GM19467 (cell line): Measurements from ENCODE around the gene RELB.
A peak's percentile ranks its signal among the peaks of the same experiment; 100 is the strongest.
"Not testable (repeated sequence)": the region's sequence is repeated elsewhere in the genome, so short reads cannot be mapped to it uniquely, and the experiment has no call there.

ENCODE experiments used
- ATAC-seq: cut with Tn5 transposase; IDR thresholded peaks from one replicate; pipeline ENCODE4 v1.9.1; 2021; ENCODE audit warnings: mild to moderate bottlenecking, moderate library complexity; ENCODE audit not compliant: unreplicated experiment

Gene RELB

GRCh38 chr19:45001087-45001739 lies at the start of gene RELB:
TSS of gene RELB (plus strand) at chr19:45001464. CDS start at chr19:45001580, 116 bp downstream.
- ATAC-seq: peak; percentile 35

- ATAC-seq: no peak
Observed at GRCh38 chr19:44954278-44954648, 47.0 kb upstream of the RELB start.

- peak; percentile 76 for ATAC-seq
Observed at GRCh38 chr19:44954649-44955504, 46.4 kb upstream of the RELB start, which contains the start of gene CLPTM1. TSS of gene CLPTM1 (plus strand) at chr19:44955380. CDS start at chr19:44955396, 16 bp downstream.

GRCh38 chr19:44955505-44956439 lies 45.5 kb upstream of the RELB start:
- ATAC-seq: peak; percentile 27

- ATAC-seq: no peak
Observed at GRCh38 chr19:44957526-44957925, 43.7 kb upstream of the RELB start.

- ATAC-seq: no peak
Observed at GRCh38 chr19:44958090-44958489, 43.2 kb upstream of the RELB start.

GRCh38 chr19:44959691-44960090 lies 41.6 kb upstream of the RELB start:
- no peak for ATAC-seq

GRCh38 chr19:44960906-44961728 lies 40.1 kb upstream of the RELB start:
- ATAC-seq: no peak

- ATAC-seq: no peak
Observed at GRCh38 chr19:44961821-44962220, 39.4 kb upstream of the RELB start.

GRCh38 chr19:44968118-44968517 lies 33.1 kb upstream of the RELB start:
- ATAC-seq: no peak

- ATAC-seq: no peak
Observed at GRCh38 chr19:44968670-44969069, 32.6 kb upstream of the RELB start.

- ATAC-seq: no peak
Observed at GRCh38 chr19:44969437-44969836, 31.8 kb upstream of the RELB start.

- ATAC-seq: not testable (repeated sequence)
Observed at GRCh38 chr19:44971451-44971850, 29.8 kb upstream of the RELB start.

- no peak for ATAC-seq
Observed at GRCh38 chr19:44972802-44973201, 28.5 kb upstream of the RELB start.

GRCh38 chr19:44973982-44974735 lies 27.1 kb upstream of the RELB start:
- ATAC-seq: no peak

GRCh38 chr19:44974857-44975256 lies 26.4 kb upstream of the RELB start:
- ATAC-seq: no peak

- no peak for ATAC-seq
Observed at GRCh38 chr19:44975444-44975843, 25.8 kb upstream of the RELB start.

GRCh38 chr19:44984005-44984404 lies 17.3 kb upstream of the RELB start:
- ATAC-seq: no peak

GRCh38 chr19:44985445-44985844 lies 15.8 kb upstream of the RELB start:
- ATAC-seq: no peak
